Stimulated activated naive CD4-positive, alpha-beta T cell treated with Interleukin-2 at 50 U/mL for 16 hours (primary cell): ENCODE results near the gene SOX5.

ENCODE experiments used
- DNase-seq: peaks from one replicate; lab custom pipeline; 2025; lab: John Stamatoyannopoulos, UW

Gene SOX5

GRCh38 chr12:23949348-23950209 lies at the start of gene SOX5:
Gene SOX5 (minus strand): TSS chr12:23949670. CDS start chr12:23949601, 69 bp downstream.
- no peak for DNase-seq

GRCh38 chr12:23987046-23987445 lies 37.6 kb upstream of the SOX5 start:
- DNase-seq: no peak

GRCh38 chr12:23980826-23981225 lies 31.4 kb upstream of the SOX5 start:
- DNase-seq: no peak

- no peak for DNase-seq
These were observed 15.3 kb upstream of the SOX5 start for GRCh38 chr12:23964812-23965211.

GRCh38 chr12:23959826-23960225 lies 10.4 kb upstream of the SOX5 start:
- no peak for DNase-seq

- no peak for DNase-seq
These were observed 4.9 kb upstream of the SOX5 start for GRCh38 chr12:23954332-23954731.

- DNase-seq: no peak
These were observed 2.6 kb upstream of the SOX5 start for GRCh38 chr12:23952071-23952470.

- DNase-seq: no peak
These were observed 1.4 kb upstream of the SOX5 start for GRCh38 chr12:23950775-23951451.

GRCh38 chr12:23950210-23950774 lies 822 bp upstream of the SOX5 start:
- no peak for DNase-seq

GRCh38 chr12:23948291-23948690 lies 1.2 kb downstream of the SOX5 start:
- DNase-seq: no peak

- no peak for DNase-seq
These were observed 2.1 kb downstream of the SOX5 start for GRCh38 chr12:23947395-23947794.

- no peak for DNase-seq
These were observed 4.2 kb downstream of the SOX5 start for GRCh38 chr12:23945249-23945648.

- DNase-seq: no peak
These were observed 5.4 kb downstream of the SOX5 start for GRCh38 chr12:23944067-23944466.

GRCh38 chr12:23942841-23943240 lies 6.6 kb downstream of the SOX5 start:
- no peak for DNase-seq

- no peak for DNase-seq
These were observed 7.7 kb downstream of the SOX5 start for GRCh38 chr12:23941780-23942179.

GRCh38 chr12:23938422-23938821 lies 11.0 kb downstream of the SOX5 start:
- no peak for DNase-seq

- no peak for DNase-seq
These were observed 18.3 kb downstream of the SOX5 start for GRCh38 chr12:23931176-23931575.

- no peak for DNase-seq
These were observed 18.9 kb downstream of the SOX5 start for GRCh38 chr12:23930599-23930998.

- no peak for DNase-seq
These were observed 19.6 kb downstream of the SOX5 start for GRCh38 chr12:23929906-23930305.

GRCh38 chr12:23927907-23928306 lies 21.6 kb downstream of the SOX5 start:
- DNase-seq: no peak

- DNase-seq: no peak
These were observed 28.2 kb downstream of the SOX5 start for GRCh38 chr12:23921099-23921856.

GRCh38 chr12:23911574-23911973 lies 37.9 kb downstream of the SOX5 start:
- DNase-seq: no peak
